ENCODE measurements around the gene NR6A1.

DNA sequence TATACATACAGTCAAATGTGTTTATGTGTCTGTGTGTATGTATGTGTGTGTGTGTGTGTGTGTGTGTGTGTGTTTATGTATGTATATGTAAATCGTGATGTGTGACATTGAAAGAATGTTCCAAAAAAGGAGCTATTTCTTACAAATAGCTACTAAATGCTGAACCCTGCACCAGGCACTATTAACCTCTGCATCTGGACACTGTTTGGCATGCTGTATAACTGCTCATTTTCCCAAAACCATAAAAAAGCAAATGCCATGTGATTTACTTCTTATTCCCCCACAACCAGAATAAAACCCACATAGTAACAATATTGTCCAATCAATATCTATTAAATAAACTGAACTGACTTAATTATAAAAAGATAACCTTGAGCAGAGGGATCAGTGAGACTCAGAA is 91.1 kb downstream of the NR6A1 start:
- TF ChIP-seq EP300 (IDR thresholded peaks at IDR 0.05) (no peak), POLR2A (IDR thresholded peaks at IDR 0.05) (no peak)
- TF ChIP-seq, protein P1, sequence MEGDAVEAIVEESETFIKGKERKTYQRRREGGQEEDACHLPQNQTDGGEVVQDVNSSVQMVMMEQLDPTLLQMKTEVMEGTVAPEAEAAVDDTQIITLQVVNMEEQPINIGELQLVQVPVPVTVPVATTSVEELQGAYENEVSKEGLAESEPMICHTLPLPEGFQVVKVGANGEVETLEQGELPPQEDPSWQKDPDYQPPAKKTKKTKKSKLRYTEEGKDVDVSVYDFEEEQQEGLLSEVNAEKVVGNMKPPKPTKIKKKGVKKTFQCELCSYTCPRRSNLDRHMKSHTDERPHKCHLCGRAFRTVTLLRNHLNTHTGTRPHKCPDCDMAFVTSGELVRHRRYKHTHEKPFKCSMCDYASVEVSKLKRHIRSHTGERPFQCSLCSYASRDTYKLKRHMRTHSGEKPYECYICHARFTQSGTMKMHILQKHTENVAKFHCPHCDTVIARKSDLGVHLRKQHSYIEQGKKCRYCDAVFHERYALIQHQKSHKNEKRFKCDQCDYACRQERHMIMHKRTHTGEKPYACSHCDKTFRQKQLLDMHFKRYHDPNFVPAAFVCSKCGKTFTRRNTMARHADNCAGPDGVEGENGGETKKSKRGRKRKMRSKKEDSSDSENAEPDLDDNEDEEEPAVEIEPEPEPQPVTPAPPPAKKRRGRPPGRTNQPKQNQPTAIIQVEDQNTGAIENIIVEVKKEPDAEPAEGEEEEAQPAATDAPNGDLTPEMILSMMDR (IDR thresholded peaks at IDR 0.05): no peak
